Gastroesophageal sphincter (tissue), 4 donors: ENCODE results near the gene SINHCAF. TPM values are rescaled to one million over a fixed set of nuclear protein-coding genes. Genes with fewer than 3 reads are reported as not detected.

Source experiments
- ATAC-seq: fragments of 150-250 bp; one replicate; pipeline ENCODE4 v1.9.1; 2016; ENCODE audit warnings: mild to moderate bottlenecking, moderate library complexity
- H3K27ac ChIP-seq, 4 donors: fragments of 200-600 bp; sonication (generic) in 3 of 4; 1 replicate in 3 of 4; 2 replicates in 1 of 4; pipeline ENCODE4 v1.5.1; 2016 to 2019
- H3K27me3 ChIP-seq: fragments of 200-600 bp; sonication (generic); one replicate; pipeline ENCODE4 v1.5.1; 2019
- H3K36me3 ChIP-seq, 2 donors: fragments of 200-600 bp; sonication (generic); one replicate each; pipeline ENCODE4 v1.5.1; 2019; ENCODE audit warnings: control low read depth in 1 of 2
- H3K4me1 ChIP-seq, 3 donors: fragments of 200-600 bp; sonication (generic); 1 replicate in 2 of 3; 2 replicates in 1 of 3; pipeline ENCODE4 v1.5.1; 2016 to 2019; ENCODE audit warnings: control low read depth in 2 of 3
- H3K4me3 ChIP-seq, 2 donors: fragments of 200-600 bp; sonication (generic); one replicate each; pipeline ENCODE4 v1.5.1; 2019; ENCODE audit warnings: mild to moderate bottlenecking in 1 of 2, moderate library complexity in 1 of 2
- H3K9me3 ChIP-seq, 3 donors: fragments of 200-600 bp; sonication (generic); one replicate each; pipeline ENCODE4 v1.5.1; 2017 to 2019; ENCODE audit warnings: control low read depth in 2 of 3
- CTCF ChIP-seq, 4 experiments: fragments of 200-600 bp in 2 of 4; fragments of 450-650 bp in 2 of 4; sonication (generic) in 1 of 4; IDR thresholded peaks; one replicate each; pipeline ENCODE4 v1.5.1; 2017 to 2019; ENCODE audit warnings: antibody characterized with exemption in 4 of 4, mild to moderate bottlenecking in 2 of 4, moderate library complexity in 2 of 4
- EP300 ChIP-seq: sonication (generic); formaldehyde crosslinking; IDR thresholded peaks from one replicate; pipeline ENCODE4 v1.6.1; 2017; ENCODE audit warnings: antibody characterized with exemption, mild to moderate bottlenecking
- POLR2A ChIP-seq, 2 donors: fragments of 450-650 bp; IDR thresholded peaks; one replicate each; pipeline ENCODE4 v1.6.1; 2017; ENCODE audit warnings: antibody characterized with exemption in 2 of 2, mild to moderate bottlenecking in 2 of 2, moderate library complexity in 1 of 2
- POLR2AphosphoS5 ChIP-seq: sonication (generic); formaldehyde crosslinking; IDR thresholded peaks from one replicate; pipeline ENCODE4 v1.6.1; 2017; ENCODE audit warnings: antibody characterized with exemption
- WGBS, 2 donors: methylation state at CpG; one replicate each; pipeline ENCODE4 v1.1.5; 2018; ENCODE audit warnings: low coverage in 1 of 2; 5-methylcytosine and 5-hydroxymethylcytosine counted together
- total RNA-seq, 4 donors: library from RNA; depleted of rRNA; stranded (reverse); fragments of >200 nt; gene quantifications; one replicate each; pipeline ENCODE4 v1.1.0, GENCODE V29; 2016

The SINHCAF gene
- total RNA-seq, 4 donors from 2014 or later, result 21.7 to 67.8 (median 25.8) TPM

GRCh38 chr12:31261744-31262143, 64.2 kb downstream of the SINHCAF start:
- H3K4me1 ChIP-seq, result no peaks in the 10 kb centered on the region
- no peak overlapping the region for H3K27ac ChIP-seq
- H3K4me3 ChIP-seq, result no peak overlapping the region
- no peak for ATAC-seq
- no peaks in the 10 kb centered on the region for H3K36me3 ChIP-seq
- no peaks in the 10 kb centered on the region for H3K27me3 ChIP-seq
- TF ChIP-seq POLR2AphosphoS5, result no peak
- no peak for TF ChIP-seq EP300
- TF ChIP-seq CTCF (IDR thresholded peaks at IDR 0.05), result no peak
- no peak for TF ChIP-seq POLR2A (IDR thresholded peaks at IDR 0.05)
- 100% methylated on average over 2 of the region's 2 CpGs for WGBS, 2 donors
- H3K9me3 ChIP-seq, result no peaks in the 10 kb centered on the region

- no peak for TF ChIP-seq POLR2A (IDR thresholded peaks at IDR 0.05)
- no peak for TF ChIP-seq CTCF (IDR thresholded peaks at IDR 0.05)
- TF ChIP-seq EP300, result no peak
- TF ChIP-seq POLR2AphosphoS5, result no peak
- ATAC-seq, result no peak
- Histone ChIP-seq H3K4me3 (no peak overlapping the region), H3K9me3 (no peaks in the 10 kb centered on the region), H3K27me3 (no peaks in the 10 kb centered on the region), H3K4me1 (no peaks in the 10 kb centered on the region), H3K27ac (no peak overlapping the region), H3K36me3 (no peaks in the 10 kb centered on the region)
- 63 to 100% methylated on average over 1 of the region's 2 CpGs for WGBS, 2 donors
These were observed 65.1 kb downstream of the SINHCAF start for GRCh38 chr12:31260840-31261239.

GRCh38 chr12:31259136-31259886, 66.6 kb downstream of the SINHCAF start:
- Histone ChIP-seq H3K27ac (no peak overlapping the region), H3K4me1 (no peaks in the 10 kb centered on the region), H3K27me3 (no peaks in the 10 kb centered on the region), H3K4me3 (no peak overlapping the region), H3K9me3 (no peaks in the 10 kb centered on the region), H3K36me3 (no peaks in the 10 kb centered on the region)
- WGBS, 2 donors, result 52 to 70% methylated on average over 7 to 8 of the region's 8 CpGs
- ATAC-seq, result no peak
- TF ChIP-seq POLR2A (IDR thresholded peaks at IDR 0.05) (no peak), CTCF (IDR thresholded peaks at IDR 0.05) (no peak), EP300 (no peak), POLR2AphosphoS5 (no peak)

GRCh38 chr12:31257784-31258183, 68.2 kb downstream of the SINHCAF start:
- Histone ChIP-seq H3K36me3 (no peaks in the 10 kb centered on the region), H3K9me3 (no peaks in the 10 kb centered on the region), H3K27ac (no peak overlapping the region), H3K4me3 (no peak overlapping the region), H3K27me3 (no peaks in the 10 kb centered on the region), H3K4me1 (no peaks in the 10 kb centered on the region)
- 67 to 83% methylated on average over 4 to 5 of the region's 6 CpGs for WGBS, 2 donors
- TF ChIP-seq POLR2AphosphoS5 (no peak), POLR2A (IDR thresholded peaks at IDR 0.05) (no peak), CTCF (IDR thresholded peaks at IDR 0.05) (no peak), EP300 (no peak)
- ATAC-seq, result no peak
